ENCODE measurements around the gene SMS.

DNA sequence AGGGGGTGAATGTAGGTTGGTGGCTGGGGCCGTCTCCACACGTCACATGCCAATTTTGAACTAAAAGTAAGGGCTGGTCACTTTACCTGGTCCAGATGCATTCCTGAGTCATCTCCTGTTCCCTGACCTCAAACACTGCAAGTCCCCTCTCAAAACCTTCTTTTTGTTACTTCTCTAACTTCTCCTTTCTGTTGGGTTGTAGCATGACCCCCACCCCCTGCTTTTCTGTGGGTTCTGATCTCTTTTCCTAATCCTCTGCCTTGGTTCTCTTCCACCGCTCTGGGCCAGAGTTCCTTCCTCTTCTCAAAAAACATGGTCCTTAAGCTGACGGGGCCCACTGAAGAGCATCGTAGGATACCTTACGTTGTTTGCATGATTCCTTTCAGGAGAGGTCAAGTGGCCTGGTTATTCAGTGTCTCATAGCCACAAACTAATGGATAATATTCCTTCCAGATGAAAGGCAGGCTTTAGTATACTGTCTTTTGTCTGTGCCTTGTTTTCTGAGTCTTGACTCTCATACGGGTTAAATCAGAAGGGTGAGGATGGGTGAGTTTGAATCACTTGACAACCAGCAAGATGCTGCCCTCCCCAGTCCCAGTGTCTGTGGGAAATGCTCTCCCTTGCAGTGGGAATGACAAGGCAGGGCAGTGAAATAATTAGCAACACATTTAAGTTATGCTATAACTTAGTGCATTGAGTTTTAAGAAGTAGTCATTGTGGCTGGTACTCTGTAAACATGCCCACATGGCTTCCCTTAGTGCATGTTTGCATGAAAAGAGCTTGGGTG, 15.1 kb downstream of the SMS start:
- no peak for TF ChIP-seq POLR2A (IDR thresholded peaks at IDR 0.05)
- TF ChIP-seq CTCF (IDR thresholded peaks at IDR 0.05 in 8 of 11, conservative IDR thresholded peaks at IDR 0.05 in 3 of 11): no peak

Measured in spleen (tissue), 7 donors.